ENCODE data around the gene AARS2.

AARS2 gene

DNA sequence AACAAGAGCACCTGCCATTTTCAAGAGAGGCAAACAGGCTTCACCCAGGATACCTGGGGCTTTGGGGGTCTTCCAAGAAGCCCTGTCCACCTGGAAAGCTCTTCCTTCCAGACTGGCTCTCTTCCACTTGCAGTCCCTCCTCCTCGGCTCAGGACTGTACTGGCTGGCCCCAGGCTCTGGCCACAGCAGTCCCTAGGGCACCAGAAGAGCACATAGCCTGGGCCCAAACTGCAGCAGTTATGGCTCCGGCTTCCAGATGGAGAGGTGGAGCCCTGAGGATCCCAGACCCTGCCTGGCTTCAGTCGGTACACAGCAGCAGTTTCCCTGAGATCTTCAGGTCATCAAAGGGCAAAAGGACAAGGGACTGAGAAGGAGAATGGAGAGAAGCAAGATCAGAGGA is 54.2 kb downstream of the AARS2 start:
- H3K27me3 ChIP-seq (ENCODE audit: insufficient read depth, poor library complexity, severe bottlenecking) = no peaks in the 10 kb centered on the region
- H3K4me3 ChIP-seq (replicated peaks; ENCODE audit: insufficient read depth, low read length) = no peak overlapping the region
- no peak overlapping the region for H3K27ac ChIP-seq (replicated peaks)
- TF ChIP-seq GABPA (IDR thresholded peaks at IDR 0.05; ENCODE audit: low read depth) (no peak), CTCF (IDR thresholded peaks at IDR 0.05; ENCODE audit: insufficient read depth, low read length) (no peak), POLR2AphosphoS5 (IDR thresholded peaks at IDR 0.05; ENCODE audit: low read depth) (no peak), SPI1 (IDR thresholded peaks at IDR 0.05; ENCODE audit: borderline replicate concordance, low read depth) (no peak)
- TF ChIP-seq, protein P1, sequence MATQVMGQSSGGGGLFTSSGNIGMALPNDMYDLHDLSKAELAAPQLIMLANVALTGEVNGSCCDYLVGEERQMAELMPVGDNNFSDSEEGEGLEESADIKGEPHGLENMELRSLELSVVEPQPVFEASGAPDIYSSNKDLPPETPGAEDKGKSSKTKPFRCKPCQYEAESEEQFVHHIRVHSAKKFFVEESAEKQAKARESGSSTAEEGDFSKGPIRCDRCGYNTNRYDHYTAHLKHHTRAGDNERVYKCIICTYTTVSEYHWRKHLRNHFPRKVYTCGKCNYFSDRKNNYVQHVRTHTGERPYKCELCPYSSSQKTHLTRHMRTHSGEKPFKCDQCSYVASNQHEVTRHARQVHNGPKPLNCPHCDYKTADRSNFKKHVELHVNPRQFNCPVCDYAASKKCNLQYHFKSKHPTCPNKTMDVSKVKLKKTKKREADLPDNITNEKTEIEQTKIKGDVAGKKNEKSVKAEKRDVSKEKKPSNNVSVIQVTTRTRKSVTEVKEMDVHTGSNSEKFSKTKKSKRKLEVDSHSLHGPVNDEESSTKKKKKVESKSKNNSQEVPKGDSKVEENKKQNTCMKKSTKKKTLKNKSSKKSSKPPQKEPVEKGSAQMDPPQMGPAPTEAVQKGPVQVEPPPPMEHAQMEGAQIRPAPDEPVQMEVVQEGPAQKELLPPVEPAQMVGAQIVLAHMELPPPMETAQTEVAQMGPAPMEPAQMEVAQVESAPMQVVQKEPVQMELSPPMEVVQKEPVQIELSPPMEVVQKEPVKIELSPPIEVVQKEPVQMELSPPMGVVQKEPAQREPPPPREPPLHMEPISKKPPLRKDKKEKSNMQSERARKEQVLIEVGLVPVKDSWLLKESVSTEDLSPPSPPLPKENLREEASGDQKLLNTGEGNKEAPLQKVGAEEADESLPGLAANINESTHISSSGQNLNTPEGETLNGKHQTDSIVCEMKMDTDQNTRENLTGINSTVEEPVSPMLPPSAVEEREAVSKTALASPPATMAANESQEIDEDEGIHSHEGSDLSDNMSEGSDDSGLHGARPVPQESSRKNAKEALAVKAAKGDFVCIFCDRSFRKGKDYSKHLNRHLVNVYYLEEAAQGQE (IDR thresholded peaks at IDR 0.05; ENCODE audit: insufficient replicate concordance, low read depth) = no peak
- no peak for DNase-seq (ENCODE audit: low read depth in 1 of 2, low spot score in 1 of 2)

DNA sequence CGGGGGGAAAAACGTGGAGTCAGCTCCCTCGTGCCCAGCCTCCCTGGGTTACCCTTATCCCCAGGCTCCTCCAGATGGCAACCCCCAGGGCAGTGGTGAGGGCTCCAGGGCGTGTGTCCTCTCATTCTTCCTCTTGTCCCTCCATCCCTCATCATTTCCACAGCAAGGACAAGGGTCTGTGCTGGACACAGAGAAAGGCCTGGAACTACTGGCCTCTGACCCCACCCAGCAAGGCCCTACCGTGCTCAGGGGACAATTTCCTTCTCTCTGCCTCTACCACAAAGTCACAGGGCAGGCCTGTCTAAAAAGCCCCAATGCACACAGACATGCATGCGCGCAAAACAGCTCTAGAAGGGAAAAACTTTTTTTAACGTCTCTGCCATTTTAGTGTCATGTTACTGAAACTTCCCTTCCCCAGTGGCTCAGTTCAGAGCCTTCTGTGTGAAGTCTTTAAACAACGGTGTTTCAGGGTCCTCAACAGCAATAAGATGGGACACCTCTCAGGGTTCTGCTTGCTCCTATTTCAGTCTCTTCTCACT is 54.8 kb downstream of the AARS2 start:
- no peak for DNase-seq (ENCODE audit: low read depth in 1 of 2, low spot score in 1 of 2)
- H3K27me3 ChIP-seq (ENCODE audit: insufficient read depth, poor library complexity, severe bottlenecking) = no peaks in the 10 kb centered on the region
- H3K4me3 ChIP-seq (replicated peaks; ENCODE audit: insufficient read depth, low read length) = no peak overlapping the region
- no peak overlapping the region; the same call in 1 of the 2 replicates for H3K27ac ChIP-seq (replicated peaks)
- TF ChIP-seq POLR2AphosphoS5 (IDR thresholded peaks at IDR 0.05; ENCODE audit: low read depth) (no peak; the same call in 1 of the 2 replicates), CTCF (IDR thresholded peaks at IDR 0.05; ENCODE audit: insufficient read depth, low read length) (no peak), SPI1 (IDR thresholded peaks at IDR 0.05; ENCODE audit: borderline replicate concordance, low read depth) (no peak), GABPA (IDR thresholded peaks at IDR 0.05; ENCODE audit: low read depth) (no peak)
- TF ChIP-seq, protein P1 (IDR thresholded peaks at IDR 0.05; ENCODE audit: insufficient replicate concordance, low read depth) = no peak

- peak overlapping the region; percentile 31 for H3K27ac ChIP-seq (replicated peaks)
- TF ChIP-seq POLR2AphosphoS5 (IDR thresholded peaks at IDR 0.05; ENCODE audit: low read depth) (no peak; the same call in 1 of the 2 replicates), SPI1 (IDR thresholded peaks at IDR 0.05; ENCODE audit: borderline replicate concordance, low read depth) (no peak), CTCF (IDR thresholded peaks at IDR 0.05; ENCODE audit: insufficient read depth, low read length) (no peak), GABPA (IDR thresholded peaks at IDR 0.05; ENCODE audit: low read depth) (no peak)
- TF ChIP-seq, protein P1 (IDR thresholded peaks at IDR 0.05; ENCODE audit: insufficient replicate concordance, low read depth) = no peak
- peak overlapping the region; percentile 91 for H3K4me3 ChIP-seq (replicated peaks; ENCODE audit: insufficient read depth, low read length)
- no peaks in the 10 kb centered on the region for H3K27me3 ChIP-seq (ENCODE audit: insufficient read depth, poor library complexity, severe bottlenecking)
- no peak for DNase-seq (ENCODE audit: low read depth in 1 of 2, low spot score in 1 of 2)
Observed at GRCh38 chr6:44257753-44258324, 55.3 kb downstream of the AARS2 start.

Measured in HL-60 (cell line).